GM19240 (cell line): ENCODE results near the gene TMED1.
"Not testable (repeated sequence)": the region's sequence is repeated elsewhere in the genome, so short reads cannot be mapped to it uniquely, and the experiment has no call there.

ENCODE experiments used
- DNase-seq: peaks from one replicate; pipeline ENCODE4 v3.0.0; 2011; ENCODE audit warnings: low spot score; ENCODE audit not compliant: insufficient read length

TMED1 gene

GRCh38 chr19:10862561-10863106, 26.6 kb upstream of the TMED1 start:
- DNase-seq: no peak

GRCh38 chr19:10861103-10861651, 25.2 kb upstream of the TMED1 start:
- no peak for DNase-seq

- DNase-seq: no peak
These were observed 22.3 kb upstream of the TMED1 start for GRCh38 chr19:10858204-10858828.

GRCh38 chr19:10856899-10857298, 20.9 kb upstream of the TMED1 start:
- not testable (repeated sequence) for DNase-seq

GRCh38 chr19:10855879-10856522, 20.0 kb upstream of the TMED1 start:
- DNase-seq: no peak

- DNase-seq: no peak
These were observed 18.5 kb upstream of the TMED1 start for GRCh38 chr19:10854350-10855089.

- no peak for DNase-seq
These were observed 16.9 kb upstream of the TMED1 start for GRCh38 chr19:10852941-10853340.

GRCh38 chr19:10852098-10852800, 16.2 kb upstream of the TMED1 start:
- DNase-seq: no peak

GRCh38 chr19:10850631-10851030, 14.6 kb upstream of the TMED1 start:
- no peak for DNase-seq

- DNase-seq: no peak
These were observed 12.3 kb upstream of the TMED1 start, which contains the start of gene C19orf38 for GRCh38 chr19:10848230-10848856. Gene C19orf38, plus strand, starts transcription at chr19:10848415. Its CDS starts 94 bp downstream, at chr19:10848509.

- DNase-seq: no peak
These were observed 10.6 kb upstream of the TMED1 start for GRCh38 chr19:10846500-10847202.

- DNase-seq: no peak
These were observed 6.8 kb upstream of the TMED1 start for GRCh38 chr19:10842788-10843187.

GRCh38 chr19:10839114-10840050, 3.4 kb upstream of the TMED1 start:
- DNase-seq: no peak

GRCh38 chr19:10838377-10838776, 2.4 kb upstream of the TMED1 start:
- DNase-seq: no peak

- not testable (repeated sequence) for DNase-seq
These were observed 1.6 kb upstream of the TMED1 start for GRCh38 chr19:10837649-10838048.

- no peak for DNase-seq
These were observed 693 bp upstream of the TMED1 start for GRCh38 chr19:10836479-10837330.

- peak; percentile 100 for DNase-seq
These were observed 791 bp downstream of the TMED1 start for GRCh38 chr19:10835089-10835753.

- no peak for DNase-seq
These were observed 3.1 kb downstream of the TMED1 start for GRCh38 chr19:10832939-10833296.
